Activated CD4-positive, alpha-beta T cell treated with anti-CD3 and anti-CD28 coated beads, Interleukin-2, amount 50 U/mL, for 48 hours (primary cell): ENCODE results near the gene CHRFAM7A.
"Not testable (repeated sequence)": the region's sequence is repeated elsewhere in the genome, so short reads cannot be mapped to it uniquely, and the experiment has no call there.

ENCODE experiments used
- DNase-seq, 2 experiments: peaks; one replicate each; pipeline ENCODE4 v3.0.0-alpha.2; 2020

The CHRFAM7A gene

GRCh38 chr15:30392766-30393663 lies at the start of gene CHRFAM7A:
Gene CHRFAM7A (minus strand): TSS chr15:30393540. CDS start chr15:30383351, 10,189 bp downstream.
- not testable (repeated sequence) for DNase-seq

- DNase-seq = not testable (repeated sequence)
These were observed 45.0 kb upstream of the CHRFAM7A start for GRCh38 chr15:30438348-30438747.

DNA sequence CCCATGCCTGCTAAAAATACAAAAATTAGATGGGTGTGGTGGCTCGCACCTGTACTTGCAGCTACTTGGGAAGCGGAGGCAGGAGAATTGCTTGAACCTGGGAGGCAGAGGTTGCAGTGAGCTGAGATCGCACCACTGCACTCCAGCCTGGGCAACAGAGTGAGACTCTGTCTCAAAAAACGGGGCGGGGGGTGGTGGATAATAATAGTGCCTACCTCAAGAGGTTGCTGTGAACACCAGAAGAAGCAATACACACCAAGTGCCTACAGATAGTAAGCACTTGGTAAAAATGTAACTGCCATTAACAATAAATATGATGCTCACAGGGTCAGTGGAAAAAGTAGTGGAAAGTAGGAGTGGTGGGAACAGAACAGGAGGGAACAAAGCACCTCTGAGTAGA lies 42.5 kb upstream of the CHRFAM7A start:
- not testable (repeated sequence) for DNase-seq

GRCh38 chr15:30420723-30421122 lies 27.4 kb upstream of the CHRFAM7A start:
- not testable (repeated sequence) for DNase-seq

DNA sequence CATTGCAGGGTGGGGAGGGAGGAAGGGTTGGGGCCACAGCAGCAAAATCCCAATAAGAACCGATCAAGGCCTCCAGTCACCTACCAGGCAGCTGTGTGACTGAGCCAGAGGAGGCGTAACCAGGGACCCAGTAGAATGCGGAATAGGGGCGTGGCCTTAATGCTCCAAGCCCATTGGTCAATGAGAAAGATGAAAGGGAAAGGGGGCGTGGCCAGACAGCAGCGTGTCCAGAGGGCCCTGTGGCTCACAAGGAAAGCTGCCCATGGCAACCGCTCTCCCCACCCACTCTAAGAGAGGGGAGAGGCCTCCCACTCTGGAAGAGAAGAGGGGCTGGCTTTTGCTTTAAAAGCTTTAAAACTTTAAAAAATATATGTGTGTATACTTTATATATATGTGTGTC lies 20.8 kb upstream of the CHRFAM7A start, which contains the start of gene GOLGA8R:
Gene GOLGA8R (minus strand): TSS at position 101 of the 400 bp plus-strand sequence. CDS start 98 bp downstream, at position 3.
- DNase-seq = not testable (repeated sequence)

DNA sequence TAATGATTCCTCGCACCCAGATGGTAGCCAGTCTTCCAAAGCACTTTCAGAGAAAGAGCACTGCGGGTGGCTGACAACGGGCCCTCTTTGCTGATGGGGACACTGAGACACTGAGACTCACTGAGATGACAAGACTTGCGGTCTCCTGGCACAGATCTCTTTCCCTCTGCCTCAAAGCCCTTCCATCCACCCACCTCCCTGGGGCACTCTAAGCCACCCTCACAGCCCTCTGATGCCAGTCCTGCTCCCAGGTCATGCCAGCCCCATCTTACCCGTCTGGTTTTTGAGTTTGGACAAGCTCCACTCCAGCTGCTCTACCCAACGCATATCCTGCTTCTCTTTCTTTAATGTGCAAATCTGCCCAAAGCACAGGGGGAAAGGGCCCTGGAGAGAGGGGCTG lies 14.3 kb upstream of the CHRFAM7A start:
- DNase-seq = not testable (repeated sequence)

DNA sequence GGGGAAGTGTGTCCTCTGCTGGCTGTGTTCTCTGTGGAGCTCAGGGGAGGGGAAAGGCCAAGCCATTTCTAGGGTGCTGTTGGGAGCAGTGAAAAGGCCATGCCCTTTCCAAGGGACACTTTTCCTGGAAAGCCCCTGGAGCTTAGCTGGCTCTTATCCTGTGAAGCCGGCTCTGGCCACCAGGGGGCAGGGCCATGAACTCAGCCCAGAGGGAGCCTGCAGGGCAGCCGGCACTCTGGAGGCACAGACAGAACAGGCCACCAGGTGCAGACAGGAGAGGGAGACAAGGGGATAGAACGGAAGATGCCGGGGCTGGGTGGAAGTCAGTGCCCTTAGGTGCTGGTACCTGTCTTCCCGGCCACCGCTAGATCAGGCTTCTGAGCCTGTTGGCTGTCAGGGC lies 5.6 kb upstream of the CHRFAM7A start:
- DNase-seq = peak; percentile 71 to 77

- DNase-seq = not testable (repeated sequence)
These were observed 288 bp upstream of the CHRFAM7A start for GRCh38 chr15:30393664-30393991.

DNA sequence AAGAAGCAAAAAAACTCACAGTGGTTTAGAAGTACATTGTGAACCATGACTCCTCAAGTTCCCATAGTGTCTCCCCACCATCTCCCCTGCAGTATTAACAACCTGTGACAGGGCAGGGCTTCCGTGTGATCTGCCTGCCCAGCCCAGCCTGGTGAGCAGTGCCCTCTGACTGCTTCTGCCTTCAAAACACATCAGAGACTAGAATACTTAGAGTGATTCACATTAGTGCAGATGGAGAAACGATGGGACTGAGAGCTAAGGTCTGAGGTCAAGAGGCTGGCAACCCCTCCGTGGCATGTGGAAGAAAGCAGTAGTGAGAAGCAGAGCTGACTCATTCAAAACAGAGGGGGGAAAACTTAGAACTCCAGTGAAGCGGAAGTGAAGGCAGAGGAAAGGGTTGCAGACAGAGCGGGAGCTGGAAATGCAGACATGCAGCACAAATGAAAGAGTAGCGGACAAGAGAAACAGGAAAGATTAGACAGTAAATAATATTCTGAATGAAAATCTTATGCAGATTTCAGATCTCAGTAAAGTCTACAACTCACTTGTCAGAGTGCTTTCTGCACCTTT lies 6.9 kb downstream of the CHRFAM7A start:
- DNase-seq = not testable (repeated sequence)

- DNase-seq = not testable (repeated sequence)
These were observed 16.3 kb downstream of the CHRFAM7A start for GRCh38 chr15:30377082-30377413.

DNA sequence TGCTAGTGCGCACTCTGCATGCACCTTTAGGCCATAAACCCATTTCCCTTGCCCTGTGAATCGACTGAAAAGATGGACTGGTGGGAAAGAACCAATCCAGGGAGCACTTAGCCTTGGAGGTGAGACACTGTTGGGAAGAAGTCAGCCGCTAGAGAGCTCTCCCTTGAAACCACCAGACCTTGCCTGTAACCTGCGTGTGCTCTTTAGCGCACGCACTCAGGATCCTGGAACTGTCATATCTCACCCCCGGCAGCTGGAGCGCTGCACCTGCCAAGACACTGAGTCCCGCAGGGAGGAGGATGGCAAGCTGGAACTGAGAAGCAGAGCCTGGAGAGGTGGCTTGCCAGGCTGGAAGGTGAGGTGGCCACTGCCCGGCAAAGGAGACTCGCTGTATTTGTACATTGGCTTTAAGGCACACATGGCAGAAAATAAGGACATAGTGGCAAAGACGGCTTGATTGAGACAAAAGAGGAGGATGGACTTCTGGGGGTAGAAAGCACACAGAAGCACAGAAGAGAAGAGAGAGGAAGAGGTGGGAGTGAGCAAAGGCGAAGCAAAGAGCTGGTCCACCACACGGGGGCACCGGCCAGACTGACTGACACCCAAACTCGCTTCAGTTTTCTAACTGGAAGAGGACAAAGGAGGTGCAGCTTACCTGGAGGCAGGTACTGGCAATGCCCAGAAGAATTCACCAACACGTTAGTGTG lies 16.8 kb downstream of the CHRFAM7A start:
- DNase-seq = not testable (repeated sequence)

GRCh38 chr15:30375872-30376271 lies 17.5 kb downstream of the CHRFAM7A start:
- not testable (repeated sequence) for DNase-seq

DNA sequence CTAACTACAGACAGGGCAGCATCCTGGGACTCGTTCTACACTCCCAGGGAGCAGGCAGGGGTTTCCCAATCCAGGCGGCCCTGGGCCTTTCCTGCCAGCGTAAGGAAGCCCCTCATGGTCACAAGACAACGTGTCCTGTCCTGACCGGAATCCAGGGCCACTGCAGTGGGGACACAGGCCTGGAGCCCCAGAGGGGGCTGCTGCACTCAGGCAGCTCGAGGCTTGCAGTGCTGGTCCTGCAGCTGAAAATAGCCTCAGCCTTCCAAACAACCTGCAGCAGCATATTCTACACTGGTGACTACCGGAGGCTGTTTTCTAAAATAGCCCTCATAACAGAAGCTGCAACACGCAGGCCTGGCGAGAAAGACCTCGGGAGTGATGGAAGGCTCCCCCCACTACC lies 18.5 kb downstream of the CHRFAM7A start:
- DNase-seq = not testable (repeated sequence)

GRCh38 chr15:30368271-30368670 lies 25.1 kb downstream of the CHRFAM7A start:
- not testable (repeated sequence) for DNase-seq

DNA sequence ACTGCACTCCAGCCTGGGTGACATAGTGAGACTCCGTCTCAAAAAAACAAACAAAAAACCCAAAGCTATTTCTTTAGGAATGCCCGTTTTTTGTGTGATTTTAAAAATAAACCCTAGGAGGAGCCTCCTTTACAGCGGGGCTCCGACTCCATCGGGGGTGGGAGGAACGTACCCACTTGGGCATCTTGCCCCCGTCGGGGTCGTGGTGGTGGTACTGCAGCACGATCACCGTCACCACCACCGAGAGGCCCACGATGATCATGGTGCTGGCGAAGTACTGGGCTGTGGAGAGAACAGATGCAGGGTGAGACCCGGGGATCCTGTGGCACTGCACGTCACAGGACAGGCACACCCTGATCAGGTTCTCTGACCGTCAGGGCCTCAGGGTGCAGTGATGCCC lies 26.1 kb downstream of the CHRFAM7A start:
- DNase-seq = not testable (repeated sequence)

- DNase-seq = not testable (repeated sequence)
These were observed 31.9 kb downstream of the CHRFAM7A start for GRCh38 chr15:30361404-30361803.

GRCh38 chr15:30360990-30361389 lies 32.4 kb downstream of the CHRFAM7A start:
- DNase-seq = not testable (repeated sequence)

GRCh38 chr15:30355043-30355442 lies 38.3 kb downstream of the CHRFAM7A start:
- DNase-seq = not testable (repeated sequence)

DNA sequence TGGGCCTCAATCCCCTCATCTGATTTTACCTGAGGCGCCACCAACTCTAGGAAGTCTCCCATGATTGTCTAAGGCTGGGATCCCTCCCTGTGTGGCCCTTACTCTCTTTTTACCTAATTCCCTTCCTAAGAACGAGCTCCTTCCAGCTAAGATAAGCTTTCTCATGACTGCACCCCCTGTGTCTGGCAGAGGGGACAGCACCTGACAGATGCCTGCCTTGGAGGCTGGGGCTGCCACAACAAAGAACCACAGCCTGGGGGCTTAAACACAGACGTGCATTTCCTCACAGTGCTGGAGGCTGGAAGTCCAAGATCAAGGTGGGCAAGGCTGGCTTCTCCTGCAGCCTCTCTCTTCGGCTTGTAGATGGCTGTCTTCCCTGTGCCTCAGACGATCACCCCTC lies 43.5 kb downstream of the CHRFAM7A start:
- not testable (repeated sequence) for DNase-seq

GRCh38 chr15:30336584-30336983 lies 56.8 kb downstream of the CHRFAM7A start:
- not testable (repeated sequence) for DNase-seq

DNA sequence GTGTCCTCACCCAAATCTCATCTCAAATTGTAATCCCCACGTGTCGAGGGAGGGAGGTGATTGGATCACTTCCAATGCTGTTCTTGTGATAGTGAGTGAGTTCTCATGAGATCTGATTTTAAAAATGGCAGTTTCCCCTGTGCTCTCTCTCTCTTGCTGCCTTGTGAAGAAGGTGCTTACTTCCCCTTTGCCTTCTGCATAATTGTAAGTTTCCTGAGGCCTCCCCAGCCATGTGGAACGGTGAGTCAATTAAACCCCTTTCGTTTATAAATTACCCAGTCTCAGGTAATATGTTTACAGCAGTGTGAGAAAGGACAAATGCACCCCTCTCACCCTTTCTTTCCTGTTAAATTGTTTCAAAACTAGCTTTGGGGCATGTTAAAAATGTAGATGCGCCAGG lies 59.2 kb downstream of the CHRFAM7A start:
- DNase-seq = not testable (repeated sequence)

DNA sequence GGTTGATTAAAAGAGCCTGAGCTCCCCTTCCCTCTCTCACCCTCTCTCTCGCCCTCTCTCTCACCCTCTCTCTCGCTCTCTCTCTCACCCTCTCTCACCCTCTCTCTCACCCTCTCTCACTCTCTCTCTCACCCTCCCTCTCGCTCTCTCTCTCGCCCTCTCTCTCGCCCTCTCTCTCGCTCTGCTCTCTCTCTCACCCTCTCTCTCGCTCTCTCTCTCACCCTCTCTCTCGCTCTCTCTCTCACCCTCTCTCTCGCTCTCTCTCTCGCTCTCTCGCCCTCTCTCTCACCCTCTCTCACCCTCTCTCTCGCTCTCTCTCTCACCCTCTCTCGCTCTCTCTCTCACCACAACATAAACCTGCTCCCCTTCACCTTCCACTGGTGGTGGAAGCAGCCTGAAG lies 67.2 kb downstream of the CHRFAM7A start:
- DNase-seq = not testable (repeated sequence)

GRCh38 chr15:30321063-30321462 lies 72.3 kb downstream of the CHRFAM7A start:
- DNase-seq = not testable (repeated sequence)
